ENCODE measurements around the gene DAZAP1. TPM values are rescaled to one million over a fixed set of nuclear protein-coding genes. Genes with fewer than 3 reads are reported as not detected.

DAZAP1 gene
- total RNA-seq, 4 donors from 2014 or later, result 45.3 to 75.4 (median 64.0) TPM

DNA sequence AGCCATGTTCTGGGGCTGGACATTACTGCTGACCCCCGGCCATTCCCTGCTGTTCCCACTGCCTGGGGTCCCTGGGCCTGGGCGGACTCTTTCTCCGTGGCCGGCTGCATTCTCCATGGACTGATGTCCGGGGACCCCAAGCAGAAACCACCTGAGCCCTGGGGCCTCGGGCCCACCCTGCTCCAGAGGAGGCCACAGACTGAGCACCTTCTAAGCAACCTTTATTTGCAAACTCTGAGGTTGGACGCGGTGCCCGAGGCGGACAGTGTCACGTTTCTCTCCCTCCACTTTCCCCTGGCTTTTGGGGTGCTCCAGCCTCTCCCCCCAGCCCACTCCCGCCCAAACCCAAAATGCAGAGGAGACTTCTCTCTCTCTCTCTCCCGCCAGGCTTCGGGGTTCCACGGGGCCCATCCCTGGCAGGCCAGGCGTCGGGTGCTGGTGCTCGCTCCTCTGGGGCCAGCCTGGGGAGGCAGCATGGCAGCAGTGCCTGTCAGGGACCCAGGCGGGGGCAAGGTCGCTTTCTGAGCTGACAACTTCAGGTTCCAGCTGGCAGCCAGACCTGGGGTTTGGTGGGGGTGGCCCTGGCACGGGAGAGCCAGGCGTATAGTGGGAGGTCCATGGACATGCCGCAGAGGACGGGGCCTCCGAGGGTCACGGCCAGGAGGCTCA, 74.0 kb downstream of the DAZAP1 start:
- WGBS, 2 donors (ENCODE audit: low coverage in 1 of 2), result 90 to 93% methylated on average over 2 to 4 of the region's 26 CpGs
- ATAC-seq, result no peak
- Histone ChIP-seq H3K27ac (no peak overlapping the region), H3K36me3 (peaks cover 0 to 12% of the 10 kb centered on the region in 2 donors), H3K27me3 (no peaks in the 10 kb centered on the region), H3K4me3 (no peak overlapping the region), H3K9me3 (no peaks in the 10 kb centered on the region), H3K4me1 (peaks cover 0 to 28% (median 12%) of the 10 kb centered on the region in 3 donors)
- TF ChIP-seq POLR2A (IDR thresholded peaks at IDR 0.05) (no peak), EP300 (IDR thresholded peaks at IDR 0.05) (no peak), POLR2AphosphoS5 (IDR thresholded peaks at IDR 0.05) (no peak)
- TF ChIP-seq, protein P1, sequence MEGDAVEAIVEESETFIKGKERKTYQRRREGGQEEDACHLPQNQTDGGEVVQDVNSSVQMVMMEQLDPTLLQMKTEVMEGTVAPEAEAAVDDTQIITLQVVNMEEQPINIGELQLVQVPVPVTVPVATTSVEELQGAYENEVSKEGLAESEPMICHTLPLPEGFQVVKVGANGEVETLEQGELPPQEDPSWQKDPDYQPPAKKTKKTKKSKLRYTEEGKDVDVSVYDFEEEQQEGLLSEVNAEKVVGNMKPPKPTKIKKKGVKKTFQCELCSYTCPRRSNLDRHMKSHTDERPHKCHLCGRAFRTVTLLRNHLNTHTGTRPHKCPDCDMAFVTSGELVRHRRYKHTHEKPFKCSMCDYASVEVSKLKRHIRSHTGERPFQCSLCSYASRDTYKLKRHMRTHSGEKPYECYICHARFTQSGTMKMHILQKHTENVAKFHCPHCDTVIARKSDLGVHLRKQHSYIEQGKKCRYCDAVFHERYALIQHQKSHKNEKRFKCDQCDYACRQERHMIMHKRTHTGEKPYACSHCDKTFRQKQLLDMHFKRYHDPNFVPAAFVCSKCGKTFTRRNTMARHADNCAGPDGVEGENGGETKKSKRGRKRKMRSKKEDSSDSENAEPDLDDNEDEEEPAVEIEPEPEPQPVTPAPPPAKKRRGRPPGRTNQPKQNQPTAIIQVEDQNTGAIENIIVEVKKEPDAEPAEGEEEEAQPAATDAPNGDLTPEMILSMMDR (IDR thresholded peaks at IDR 0.05), result no peak

DNA sequence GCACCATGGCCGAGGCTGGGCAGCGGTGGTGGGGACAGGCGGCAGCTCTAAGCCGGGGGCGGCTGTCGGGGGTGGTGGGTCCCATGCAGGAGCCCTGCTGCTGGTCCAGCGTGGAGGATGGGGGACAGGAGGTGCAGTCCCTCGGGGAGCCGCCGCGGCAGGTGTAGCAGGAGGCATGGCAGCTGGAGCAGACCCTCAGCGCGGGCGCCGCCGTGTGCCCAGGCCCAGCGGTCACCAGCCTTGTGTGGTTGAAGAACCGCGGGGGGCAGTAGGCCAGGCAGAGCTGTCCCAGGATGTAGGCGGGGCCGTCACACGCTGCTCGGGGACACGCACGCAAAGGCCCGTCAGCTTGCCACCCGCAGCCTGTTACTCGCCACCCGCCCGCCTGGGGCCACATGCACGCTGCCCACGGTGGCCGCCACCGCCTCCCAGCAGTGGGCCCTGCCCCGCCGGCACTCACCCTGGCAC, 74.5 kb downstream of the DAZAP1 start:
- peaks cover 0 to 7% of the 10 kb centered on the region in 2 donors for H3K36me3 ChIP-seq
- no peak overlapping the region for H3K4me3 ChIP-seq
- no peak for ATAC-seq
- no peak overlapping the region for H3K27ac ChIP-seq
- peaks cover 0 to 28% (median 12%) of the 10 kb centered on the region in 3 donors for H3K4me1 ChIP-seq
- H3K27me3 ChIP-seq, result no peaks in the 10 kb centered on the region
- TF ChIP-seq POLR2AphosphoS5 (IDR thresholded peaks at IDR 0.05), result no peak
- TF ChIP-seq POLR2A (IDR thresholded peaks at IDR 0.05), result no peak
- TF ChIP-seq, protein P1 (IDR thresholded peaks at IDR 0.05), result no peak
- no peak for TF ChIP-seq EP300 (IDR thresholded peaks at IDR 0.05)
- no peaks in the 10 kb centered on the region for H3K9me3 ChIP-seq
- 100% methylated on average over 2 of the region's 36 CpGs; no CpG with 5 or more reads in 1 of the 2 donors for WGBS, 2 donors (ENCODE audit: low coverage in 1 of 2)

DNA sequence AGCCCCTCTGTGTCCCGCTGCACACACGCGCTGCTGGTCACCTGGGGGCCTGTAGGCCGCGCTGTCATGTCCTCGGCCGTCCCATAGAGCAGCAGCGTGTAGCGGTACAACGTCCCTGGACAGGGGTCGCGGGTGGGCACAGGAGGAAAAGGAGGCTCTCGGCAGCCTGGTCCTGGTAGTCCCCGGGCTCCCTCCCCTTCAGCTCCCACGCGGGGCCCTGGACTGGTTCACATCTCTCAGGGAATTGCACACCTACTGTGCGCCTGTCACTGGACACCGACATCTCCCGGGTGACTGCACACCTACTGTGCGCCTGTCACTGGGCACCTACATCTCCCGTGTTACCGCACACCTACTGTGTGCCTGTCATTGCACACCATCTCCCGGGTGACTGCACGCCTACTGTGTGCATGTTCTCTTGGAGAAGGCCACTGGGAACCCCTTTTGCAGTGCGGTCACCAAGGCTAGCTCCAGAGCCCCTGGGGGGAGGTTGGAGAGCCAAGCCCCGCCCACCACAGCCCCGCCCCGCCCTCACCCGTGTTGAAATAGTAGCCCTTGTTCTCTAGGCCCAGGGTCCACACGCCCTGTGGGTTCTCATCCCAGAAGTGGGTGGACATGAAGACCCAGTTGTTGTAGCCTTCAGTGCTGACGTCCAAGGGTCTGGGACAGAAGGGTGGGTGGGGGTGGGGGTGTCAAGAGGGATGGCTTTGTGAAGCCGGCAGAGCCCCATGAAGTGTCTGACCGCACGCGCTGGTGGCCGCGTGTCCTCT, 75.2 kb downstream of the DAZAP1 start:
- no peak overlapping the region for H3K27ac ChIP-seq
- ATAC-seq, result no peak
- H3K36me3 ChIP-seq, result peaks cover 0 to 2% of the 10 kb centered on the region in 2 donors
- no peaks in the 10 kb centered on the region for H3K9me3 ChIP-seq
- H3K4me3 ChIP-seq, result no peak overlapping the region
- TF ChIP-seq, protein P1 (IDR thresholded peaks at IDR 0.05), result no peak
- TF ChIP-seq POLR2AphosphoS5 (IDR thresholded peaks at IDR 0.05), result no peak
- TF ChIP-seq EP300 (IDR thresholded peaks at IDR 0.05), result no peak
- no peak for TF ChIP-seq POLR2A (IDR thresholded peaks at IDR 0.05)
- no peaks in the 10 kb centered on the region for H3K27me3 ChIP-seq
- WGBS, 2 donors (ENCODE audit: low coverage in 1 of 2), result 85% methylated on average over 20 of the region's 37 CpGs; no CpG with 5 or more reads in 1 of the 2 donors
- H3K4me1 ChIP-seq, result peaks cover 0 to 22% (median 12%) of the 10 kb centered on the region in 3 donors

DNA sequence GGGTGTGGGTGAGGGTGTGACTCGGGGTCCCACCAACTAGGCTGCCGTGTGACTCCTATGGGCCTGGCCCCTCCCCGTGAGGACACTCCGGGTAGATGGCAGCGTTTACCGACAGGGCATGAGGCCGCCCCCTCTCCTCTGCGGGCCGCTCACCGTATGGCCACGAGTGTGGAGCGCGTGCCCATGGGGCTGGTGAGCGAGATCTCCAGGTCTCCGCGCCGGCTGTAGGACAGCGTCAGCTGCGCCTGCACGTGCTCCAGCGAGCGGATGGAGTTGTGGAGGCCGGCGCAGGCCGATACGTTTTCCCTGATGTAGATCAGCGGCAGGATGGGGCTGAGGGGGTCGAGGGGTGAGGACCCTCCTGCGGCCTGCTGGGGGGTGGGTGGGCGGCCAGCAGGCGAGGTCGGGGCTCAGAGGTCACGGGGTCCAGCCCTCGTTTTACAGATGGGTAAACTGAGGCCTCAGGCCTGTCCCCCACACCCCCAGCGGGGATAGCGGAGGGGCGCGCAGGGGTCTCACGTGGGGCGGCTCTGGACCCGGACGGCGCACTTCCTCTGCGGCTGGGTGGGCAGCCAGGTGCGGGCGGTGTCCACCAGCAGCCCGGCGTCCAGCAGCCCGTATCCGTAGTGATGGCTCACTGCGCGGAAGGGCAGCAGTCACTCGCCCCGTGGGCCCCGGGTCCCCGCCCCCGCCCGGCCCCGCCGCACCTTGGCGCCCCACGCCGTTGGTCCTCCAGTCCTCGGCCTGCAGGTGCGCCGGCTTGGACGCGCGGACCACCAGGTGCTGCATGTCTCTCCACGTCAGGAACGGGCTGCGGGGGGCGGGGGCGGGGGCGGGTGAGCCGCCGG, 76.0 kb downstream of the DAZAP1 start:
- Histone ChIP-seq H3K4me1 (peaks cover 0 to 13% (median 6%) of the 10 kb centered on the region in 3 donors), H3K27me3 (no peaks in the 10 kb centered on the region), H3K9me3 (no peaks in the 10 kb centered on the region), H3K27ac (no peak overlapping the region), H3K36me3 (no peaks in the 10 kb centered on the region), H3K4me3 (no peak overlapping the region)
- no CpG with 5 or more reads among the region's 77 CpGs for WGBS, 2 donors (ENCODE audit: low coverage in 1 of 2)
- no peak for TF ChIP-seq POLR2A (IDR thresholded peaks at IDR 0.05)
- no peak for TF ChIP-seq EP300 (IDR thresholded peaks at IDR 0.05)
- TF ChIP-seq, protein P1 (IDR thresholded peaks at IDR 0.05), result no peak
- no peak for TF ChIP-seq POLR2AphosphoS5 (IDR thresholded peaks at IDR 0.05)
- no peak for ATAC-seq

All from gastroesophageal sphincter (tissue), 4 donors.